ENCODE measurements around the gene SUPT6H. TPM values are rescaled to one million over a fixed set of nuclear protein-coding genes. Genes with fewer than 3 reads are reported as not detected.

SUPT6H gene
- polyA plus RNA-seq, 1 of the 3 experiments (the other 2 are of a cell fraction) = 26.9 TPM

- no peak for DNase-seq
- WGBS (ENCODE audit: low lambda C conversion rate) = 97% methylated on average over 34 of the region's 34 CpGs
- Histone ChIP-seq H3K9me3 (no peaks in the 10 kb centered on the region), H2AFZ (ENCODE audit: low read depth) (no peak overlapping the region), H3F3A (replicated peaks; ENCODE audit: insufficient read depth) (peaks cover 29% of the 10 kb centered on the region), H3K4me3 (ENCODE audit: low read depth in 2 of 2, low read length in 1 of 2) (no peak overlapping the region), H3K9ac (no peak overlapping the region), H3K4me2 (no peak overlapping the region), H3K36me3 (replicated peaks in 1 of 2; ENCODE audit: control insufficient read depth in 1 of 2, insufficient read depth in 2 of 2, low read length in 1 of 2) (no peaks in the 10 kb centered on the region), H3K27ac (ENCODE audit: low read depth in 2 of 2, low read length in 1 of 2) (no peak overlapping the region), H3K9me2 (no peaks in the 10 kb centered on the region), H3K4me1 (ENCODE audit: control insufficient read depth in 1 of 2, insufficient read depth in 2 of 2, low read depth in 1 of 2, low read length in 1 of 2) (peaks cover 0 to 3% of the 10 kb centered on the region in 2 experiments; a peak in 2 of 4 replicates), H4K20me1 (ENCODE audit: insufficient read depth) (no peaks in the 10 kb centered on the region), H3K27me3 (ENCODE audit: insufficient read depth) (no peaks in the 10 kb centered on the region), H3K79me2 (ENCODE audit: insufficient read depth) (peaks cover 9% of the 10 kb centered on the region; the same call in 1 of the 2 replicates)
- CTCF ChIA-PET = interaction anchor here (0.6 to 4.1 kb wide), 5 partner anchors 8 to 189 kb away, joined by 3 to 25 read pairs (median 7); partner anchors contain the start of genes NEK8, RPL23A and TLCD1
- POLR2A ChIA-PET = interaction anchor here (3.2 kb wide), 1 partner anchor 8 kb away, joined by 46 read pairs; the partner anchor contains the start of gene RPL23A
- no peak for TF ChIP-seq JUND (IDR thresholded peaks at IDR 0.05)
- TF ChIP-seq FOSL2 (IDR thresholded peaks at IDR 0.05; ENCODE audit: borderline replicate concordance, low read depth) = no peak
- no peak for TF ChIP-seq MAX (IDR thresholded peaks at IDR 0.05; ENCODE audit: low read depth)
- TF ChIP-seq EP300 (IDR thresholded peaks at IDR 0.05; ENCODE audit: borderline replicate concordance in 1 of 2, low read depth in 1 of 2, low read length in 1 of 2) = no peak
Observed at GRCh38 chr17:28712032-28712704, 50.2 kb downstream of the SUPT6H start.

- H3K27ac ChIP-seq (ENCODE audit: low read depth in 2 of 2, low read length in 1 of 2) = no peak overlapping the region
- TF ChIP-seq SIN3A (IDR thresholded peaks at IDR 0.05; ENCODE audit: borderline replicate concordance, low read depth, low read length) (no peak), RCOR1 (IDR thresholded peaks at IDR 0.05; ENCODE audit: low read length) (no peak), RAD21 (IDR thresholded peaks at IDR 0.05; ENCODE audit: low read length) (no peak), RFX5 (IDR thresholded peaks at IDR 0.05; ENCODE audit: low read length) (no peak), PBX3 (IDR thresholded peaks at IDR 0.05) (no peak), MXI1 (IDR thresholded peaks at IDR 0.05; ENCODE audit: low read depth, low read length) (no peak), ELF1 (IDR thresholded peaks at IDR 0.05) (no peak), NRF1 (IDR thresholded peaks at IDR 0.05; ENCODE audit: low read depth, low read length) (no peak), FOXM1 (IDR thresholded peaks at IDR 0.05; ENCODE audit: low read depth) (no peak), GATA2 (CRISPR knock-in tag; IDR thresholded peaks at IDR 0.05) (no peak), GABPA (IDR thresholded peaks at IDR 0.05; ENCODE audit: low read depth) (no peak), IRF3 (IDR thresholded peaks at IDR 0.05; ENCODE audit: low read depth, low read length) (no peak), NFIC (IDR thresholded peaks at IDR 0.05; ENCODE audit: borderline replicate concordance) (no peak), CHD2 (IDR thresholded peaks at IDR 0.05; ENCODE audit: low read length, partially characterized antibody) (no peak), USF1 (IDR thresholded peaks at IDR 0.05; ENCODE audit: borderline replicate concordance, low read depth) (no peak), TAF1 (IDR thresholded peaks at IDR 0.05; ENCODE audit: borderline replicate concordance, low read depth, low read length) (no peak), MAX (IDR thresholded peaks at IDR 0.05; ENCODE audit: low read depth) (no peak), TEAD4 (IDR thresholded peaks at IDR 0.05; ENCODE audit: borderline replicate concordance, insufficient read depth) (no peak), CTCF (IDR thresholded peaks at IDR 0.05) (no peak)
- 86% methylated on average over 7 of the region's 7 CpGs for WGBS (ENCODE audit: low lambda C conversion rate)
- H3K4me3 ChIP-seq (ENCODE audit: low read depth in 2 of 2, low read length in 1 of 2) = no peak overlapping the region
- H3K9ac ChIP-seq = no peak overlapping the region
- no peak for DNase-seq
- no peak overlapping the region for H3K4me2 ChIP-seq
- ChIA-PET CTCF (interaction anchor here (0.6 to 4.1 kb wide), 3 partner anchors 14 to 189 kb away, joined by 3 to 25 read pairs (median 7); partner anchors contain the start of genes NEK8 and TLCD1), POLR2A (no interaction called here)
- no peaks in the 10 kb centered on the region for H4K20me1 ChIP-seq (ENCODE audit: insufficient read depth)
- peaks cover 9% of the 10 kb centered on the region; the same call in 1 of the 2 replicates for H3K79me2 ChIP-seq (ENCODE audit: insufficient read depth)
- H3K4me1 ChIP-seq (ENCODE audit: control insufficient read depth in 1 of 2, insufficient read depth in 2 of 2, low read depth in 1 of 2, low read length in 1 of 2) = peaks cover 0 to 2% of the 10 kb centered on the region in 2 experiments; a peak in 2 of 4 replicates
- H3F3A ChIP-seq (replicated peaks; ENCODE audit: insufficient read depth) = peaks cover 23% of the 10 kb centered on the region
- no peaks in the 10 kb centered on the region for H3K36me3 ChIP-seq (replicated peaks in 1 of 2; ENCODE audit: control insufficient read depth in 1 of 2, insufficient read depth in 2 of 2, low read length in 1 of 2)
- no peaks in the 10 kb centered on the region for H3K27me3 ChIP-seq (ENCODE audit: insufficient read depth)
- no peak overlapping the region for H2AFZ ChIP-seq (ENCODE audit: low read depth)
- H3K9me2 ChIP-seq = no peaks in the 10 kb centered on the region
- no peaks in the 10 kb centered on the region for H3K9me3 ChIP-seq
Observed at GRCh38 chr17:28712705-28713415, 50.9 kb downstream of the SUPT6H start.
